HCT116 (cell line): Measurements from ENCODE around the gene FCHSD2.

ENCODE experiments used
- ATF3 ChIP-seq: IDR thresholded peaks from 2 replicates; pipeline ENCODE4 v1.6.1; 2012
- CTCF ChIP-seq, 3 experiments: fragments of 200-600 bp in 1 of 3; sonication (generic) in 1 of 3; IDR thresholded peaks in 2 of 3; conservative IDR thresholded peaks in 1 of 3; 2 replicates each; pipeline ENCODE4 v1.5.1; 2012 to 2017; ENCODE audit warnings: low read depth in 2 of 3, low read length in 2 of 3, antibody characterized with exemption in 1 of 3, borderline replicate concordance in 1 of 3, control low read depth in 1 of 3, mild to moderate bottlenecking in 1 of 3, mixed read lengths in 1 of 3, mixed run types in 1 of 3, moderate library complexity in 1 of 3; ENCODE audit not compliant: insufficient read depth in 1 of 3
- EZH2 ChIP-seq: fragments of 200-600 bp; sonication (generic); IDR thresholded peaks from 2 replicates; pipeline ENCODE4 v1.6.1; 2017; ENCODE audit warnings: antibody characterized with exemption, mixed run types
- EZH2phosphoT487 ChIP-seq: fragments of 200-600 bp; IDR thresholded peaks from 2 replicates; pipeline ENCODE4 v1.6.1; 2018; ENCODE audit warnings: antibody characterized with exemption, borderline replicate concordance
- JUND ChIP-seq: IDR thresholded peaks from 2 replicates; pipeline ENCODE4 v1.6.1; 2012
- POLR2A ChIP-seq: IDR thresholded peaks from 2 replicates; pipeline ENCODE4 v1.7.0; 2011; ENCODE audit warnings: borderline replicate concordance; ENCODE audit not compliant: insufficient read depth, insufficient read length; ENCODE audit errors: extremely low read depth
- POLR2AphosphoS5 ChIP-seq: IDR thresholded peaks from 2 replicates; pipeline ENCODE4 v1.6.1; 2011; ENCODE audit warnings: mild to moderate bottlenecking, low read depth, low read length, moderate library complexity
- REST ChIP-seq: IDR thresholded peaks from 2 replicates; pipeline ENCODE4 v1.6.1; 2012; ENCODE audit warnings: low read depth
- ZNF274 ChIP-seq: fragments of 200-500 bp; sonication (Bioruptor generic); IDR thresholded peaks from 2 replicates; pipeline ENCODE4 v1.6.1; 2014; ENCODE audit warnings: mild to moderate bottlenecking, low read depth, low read length, inconsistent platforms

- no peak for TF ChIP-seq CTCF (IDR thresholded peaks at IDR 0.05 in 2 of 3, conservative IDR thresholded peaks at IDR 0.05 in 1 of 3; ENCODE audit: borderline replicate concordance in 1 of 3, insufficient read depth in 1 of 3, low read depth in 2 of 3, low read length in 2 of 3)
- no peak for TF ChIP-seq POLR2A
- no peak for TF ChIP-seq EZH2phosphoT487
- no peak for TF ChIP-seq ZNF274
- TF ChIP-seq JUND: no peak
- no peak for TF ChIP-seq POLR2AphosphoS5
- no peak for TF ChIP-seq ATF3
- no peak for TF ChIP-seq REST
- TF ChIP-seq EZH2: no peak
Observed at GRCh38 chr11:72850832-72851231, 291.3 kb downstream of the FCHSD2 start.
